Mesothelial cell of epicardium (in vitro differentiated cells): Measurements from ENCODE around the gene EIF2S2. TPM values are rescaled to one million over a fixed set of nuclear protein-coding genes. Genes with fewer than 3 reads are reported as not detected.

ENCODE experiments used
- DNase-seq, 2 experiments: peaks; one replicate each; pipeline ENCODE4 v3.0.0; 2021; ENCODE audit warnings: low spot score in 2 of 2; ENCODE audit not compliant: unreplicated experiment in 2 of 2
- H3K27ac Mint-ChIP-seq: 2 replicates; pipeline ENCODE4 v1.8.0; 2021; ENCODE audit warnings: mixed read lengths
- H3K27me3 Mint-ChIP-seq: 2 replicates; pipeline ENCODE4 v1.8.0; 2021; ENCODE audit warnings: low read depth, mixed read lengths
- H3K36me3 Mint-ChIP-seq: 2 replicates; pipeline ENCODE4 v1.8.0; 2021; ENCODE audit warnings: mixed read lengths
- H3K4me1 Mint-ChIP-seq: 2 replicates; pipeline ENCODE4 v1.8.0; 2021; ENCODE audit warnings: mixed read lengths
- H3K4me3 Mint-ChIP-seq: 2 replicates; pipeline ENCODE4 v1.8.0; 2021; ENCODE audit warnings: mild to moderate bottlenecking, moderate library complexity, mixed read lengths
- H3K9me3 Mint-ChIP-seq: 2 replicates; pipeline ENCODE4 v1.8.0; 2021; ENCODE audit warnings: mixed read lengths
- CTCF ChIP-seq: fragments of 200-600 bp; sonication (generic); IDR thresholded peaks from one replicate; pipeline ENCODE4 v1.5.0; 2021; ENCODE audit warnings: antibody characterized with exemption; ENCODE audit not compliant: unreplicated experiment
- total RNA-seq: library from RNA; stranded (reverse); gene quantifications from 3 replicates; pipeline ENCODE4 v1.2.1, GENCODE V29; 2021

EIF2S2 gene
- total RNA-seq, 1 donor from 2014 or later = 45.5 TPM

DNA sequence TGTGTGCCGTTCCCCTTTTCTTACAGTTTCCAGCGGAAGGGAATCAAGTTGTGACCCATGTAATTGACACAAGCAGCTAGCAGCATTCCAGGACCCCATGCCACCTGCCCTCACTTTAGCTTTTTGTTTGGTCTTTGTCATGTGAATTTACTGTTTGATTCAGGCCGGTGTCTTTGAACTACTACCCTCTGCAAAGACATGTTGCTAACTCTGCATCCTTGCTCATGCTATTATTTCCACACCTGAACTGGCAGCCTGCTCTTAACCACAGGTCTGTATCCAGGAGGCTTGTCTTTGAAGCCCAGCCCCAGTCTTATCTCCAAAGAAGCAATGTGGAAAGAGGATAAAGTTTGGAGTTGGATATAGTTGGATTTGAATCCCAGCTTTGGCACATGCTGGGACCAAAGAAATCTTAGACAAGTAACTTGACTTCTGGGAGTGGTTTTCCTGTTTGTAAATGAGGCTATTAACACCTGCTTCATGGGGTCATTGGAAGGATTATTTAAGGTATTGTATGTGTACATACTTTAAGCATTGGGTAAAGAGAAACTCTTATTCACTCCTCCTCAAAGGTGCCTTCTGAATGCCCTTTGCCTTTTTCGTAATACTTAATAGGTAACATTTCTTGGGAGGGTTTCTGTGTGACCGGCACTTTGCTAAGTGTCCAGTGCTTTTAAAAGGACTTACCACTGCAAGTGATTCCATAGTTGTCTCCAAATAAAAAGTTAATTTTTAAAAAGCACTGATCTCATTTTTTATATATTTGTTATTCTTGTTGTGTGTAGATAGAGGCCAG, 65.9 kb downstream of the EIF2S2 start:
- H3K4me3 Mint-ChIP-seq = no peak overlapping the region
- TF ChIP-seq CTCF = no peak
- peak overlapping the region; percentile 10 for H3K27ac Mint-ChIP-seq
- peaks cover 8% of the 10 kb centered on the region for H3K4me1 Mint-ChIP-seq
- no peaks in the 10 kb centered on the region for H3K36me3 Mint-ChIP-seq
- no peaks in the 10 kb centered on the region for H3K27me3 Mint-ChIP-seq
- H3K9me3 Mint-ChIP-seq = no peaks in the 10 kb centered on the region
- DNase-seq = no peak

DNA sequence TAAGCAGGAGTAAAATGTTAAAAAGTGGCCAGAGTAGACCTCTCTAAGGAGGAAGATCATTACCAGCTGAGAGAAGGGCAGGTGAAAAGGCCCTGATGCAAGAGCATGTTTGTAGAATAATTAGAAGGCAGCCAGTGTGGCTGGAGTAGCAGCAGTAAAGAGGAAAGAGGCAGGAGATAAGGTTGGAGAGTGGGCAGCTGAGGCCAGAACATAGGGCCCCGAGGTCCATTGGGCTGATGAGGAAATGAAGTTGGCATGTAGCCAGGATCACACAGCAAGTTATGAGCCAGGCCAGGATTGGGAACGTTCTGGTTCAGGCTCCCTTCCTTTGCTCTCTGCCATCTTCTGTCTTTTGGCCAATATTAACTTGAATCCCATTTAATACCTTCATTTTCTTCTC, 66.7 kb downstream of the EIF2S2 start:
- DNase-seq = no peak
- Mint-ChIP-seq H3K4me3 (no peak overlapping the region), H3K9me3 (no peaks in the 10 kb centered on the region), H3K27ac (peak overlapping the region; percentile 10), H3K36me3 (no peaks in the 10 kb centered on the region), H3K4me1 (peaks cover 10% of the 10 kb centered on the region), H3K27me3 (no peaks in the 10 kb centered on the region)
- no peak for TF ChIP-seq CTCF

- H3K9me3 Mint-ChIP-seq = no peaks in the 10 kb centered on the region
Observed at GRCh38 chr20:34043025-34043424, 69.0 kb downstream of the EIF2S2 start.

GRCh38 chr20:34042262-34042661, 69.8 kb downstream of the EIF2S2 start:
- no peaks in the 10 kb centered on the region for H3K27me3 Mint-ChIP-seq
- peaks cover 11% of the 10 kb centered on the region for H3K4me1 Mint-ChIP-seq
- H3K36me3 Mint-ChIP-seq = no peaks in the 10 kb centered on the region
- no peaks in the 10 kb centered on the region for H3K9me3 Mint-ChIP-seq
- H3K4me3 Mint-ChIP-seq = no peak overlapping the region
- TF ChIP-seq CTCF = no peak
- DNase-seq = no peak
- H3K27ac Mint-ChIP-seq = no peak overlapping the region

More at GRCh38 chr20:34043025-34043424, 69.0 kb downstream of the EIF2S2 start:
- Mint-ChIP-seq H3K27me3 (no peaks in the 10 kb centered on the region), H3K36me3 (no peaks in the 10 kb centered on the region), H3K4me1 (peaks cover 10% of the 10 kb centered on the region), H3K27ac (no peak overlapping the region), H3K4me3 (no peak overlapping the region)
- DNase-seq = no peak
- no peak for TF ChIP-seq CTCF

DNA sequence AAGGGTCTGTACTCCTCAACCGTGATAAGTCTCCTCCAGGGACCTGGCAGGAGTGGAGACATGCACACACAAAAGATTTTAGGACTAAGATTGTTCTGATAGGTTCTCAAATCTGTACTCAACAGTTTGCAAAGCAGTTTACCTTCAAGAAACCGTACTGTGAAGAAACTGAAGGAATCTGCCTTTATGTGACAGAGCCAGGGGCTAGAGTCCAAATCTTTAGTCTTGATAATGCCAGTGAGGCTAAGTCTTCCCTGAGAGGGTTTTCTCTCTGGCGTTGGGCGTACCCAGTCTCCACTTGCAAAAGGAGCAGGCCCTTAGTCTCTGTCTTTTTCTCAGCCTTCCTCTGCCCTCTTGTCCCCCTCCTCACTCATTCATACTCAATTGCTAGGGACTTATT, 70.8 kb downstream of the EIF2S2 start:
- TF ChIP-seq CTCF = no peak
- Mint-ChIP-seq H3K4me1 (peaks cover 18% of the 10 kb centered on the region), H3K4me3 (no peak overlapping the region), H3K36me3 (no peaks in the 10 kb centered on the region), H3K27me3 (no peaks in the 10 kb centered on the region), H3K27ac (no peak overlapping the region), H3K9me3 (no peaks in the 10 kb centered on the region)
- no peak for DNase-seq
